Measurements from ENCODE around the gene EHMT1.
"Not testable (repeated sequence)": the region's sequence is repeated elsewhere in the genome, so short reads cannot be mapped to it uniquely, and the experiment has no call there.

Gene EHMT1

DNA sequence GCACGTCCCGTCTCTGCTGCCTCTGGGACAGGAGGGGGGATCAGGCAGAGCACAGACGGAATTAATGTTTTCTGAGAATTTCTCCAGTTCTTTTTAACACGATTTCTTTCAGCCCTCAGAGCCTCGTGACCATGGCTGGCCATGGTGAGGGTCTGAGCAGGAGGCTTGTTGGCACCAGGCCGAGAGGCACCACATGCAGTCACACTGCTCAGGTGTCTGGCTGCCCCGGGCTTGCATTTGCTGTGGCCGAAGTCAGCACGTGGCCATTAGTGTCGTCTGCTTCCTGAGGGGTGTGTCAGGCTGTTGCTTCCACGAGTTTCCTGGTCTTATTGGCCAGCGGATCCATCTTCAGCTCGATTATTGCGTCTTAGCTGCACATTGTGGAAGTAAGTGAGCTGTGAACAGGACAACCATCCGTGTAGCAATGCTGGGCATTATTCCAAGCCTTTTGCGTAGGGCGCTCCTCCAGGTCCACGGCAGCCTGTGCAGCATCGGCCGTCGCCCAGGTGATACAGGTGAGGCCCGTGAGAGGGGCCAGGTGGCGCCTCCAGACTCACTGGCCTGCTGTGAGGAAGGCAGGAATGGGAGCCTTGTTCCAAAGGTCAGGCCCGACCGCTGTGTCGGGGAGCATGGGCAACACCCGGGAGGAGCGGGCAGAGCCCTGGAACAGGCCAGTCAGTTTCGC is 144.6 kb downstream of the EHMT1 start:
- DNase-seq = no peak

GRCh38 chr9:137764171-137764671 is 145.4 kb downstream of the EHMT1 start:
- DNase-seq = no peak

- DNase-seq = no peak
These were observed 146.2 kb downstream of the EHMT1 start for GRCh38 chr9:137764981-137765380.

DNA sequence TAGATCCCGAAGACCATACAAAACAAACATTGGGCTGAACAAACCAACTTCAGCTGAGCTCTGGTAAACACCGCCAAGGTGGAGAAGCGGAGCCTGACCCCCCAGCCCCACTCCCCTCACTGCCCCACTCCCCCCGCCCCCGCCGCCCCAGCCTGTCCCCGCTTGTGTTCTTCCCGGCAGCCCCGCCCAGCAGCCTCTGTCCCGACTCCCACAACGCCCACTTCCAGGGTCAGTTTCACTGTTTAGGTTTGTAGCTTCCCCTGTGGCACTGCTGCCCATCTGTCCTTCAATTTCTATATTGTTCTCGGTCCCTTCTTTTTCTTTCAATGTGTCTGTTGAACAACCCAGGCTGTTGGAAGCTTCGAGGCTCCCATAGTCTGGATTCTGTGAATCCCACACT is 146.7 kb downstream of the EHMT1 start:
- DNase-seq = no peak

DNA sequence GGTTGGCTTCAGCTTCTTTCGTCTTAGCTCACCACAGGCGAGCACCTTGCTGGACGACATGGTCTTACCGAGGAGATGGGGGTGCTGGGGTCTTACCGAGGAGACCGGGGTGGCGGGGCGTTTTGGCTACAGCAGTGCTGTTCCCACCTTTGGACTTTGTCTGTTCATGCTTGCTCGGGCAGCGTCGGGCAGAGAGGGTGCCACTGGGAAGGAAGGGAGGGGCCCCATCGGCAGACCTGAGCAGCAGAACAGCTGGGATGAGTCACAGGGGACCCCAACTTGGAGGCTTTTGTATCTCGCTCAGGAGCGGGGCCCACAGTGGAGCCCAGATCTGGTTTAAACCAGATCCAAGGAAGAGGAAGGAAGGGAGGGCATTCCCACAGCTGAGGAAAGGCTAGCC is 152.8 kb downstream of the EHMT1 start:
- no peak for DNase-seq

DNA sequence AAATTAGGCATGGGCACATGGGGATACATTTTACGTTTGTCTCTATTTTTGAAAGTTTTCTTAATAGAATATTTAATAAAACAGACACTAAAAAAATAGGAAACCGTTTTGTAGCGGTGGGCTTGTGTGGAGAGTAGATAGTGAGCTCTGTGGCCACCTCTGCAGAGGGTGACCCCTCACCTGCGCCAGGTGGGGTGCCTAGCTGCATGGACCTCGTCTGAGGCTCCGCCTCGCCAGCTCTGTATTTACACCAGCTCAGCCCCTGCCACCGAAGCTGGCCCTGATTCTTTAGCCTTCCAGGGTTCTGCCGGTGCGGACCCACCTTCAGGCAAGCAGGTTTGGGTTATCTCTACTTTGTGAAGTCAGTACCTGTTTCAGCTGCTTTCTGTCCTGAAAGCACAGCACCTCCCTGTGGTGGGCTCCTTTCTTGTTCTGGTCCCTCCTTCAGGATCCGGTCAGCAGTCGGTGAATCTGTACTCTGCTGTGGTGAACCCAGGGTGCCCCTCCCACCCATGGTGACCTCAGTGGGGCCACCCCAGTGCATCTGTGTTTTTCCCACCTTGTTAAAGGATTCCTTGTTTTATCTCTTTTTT is 153.6 kb downstream of the EHMT1 start:
- no peak for DNase-seq

GRCh38 chr9:137774775-137775386 is 156.1 kb downstream of the EHMT1 start:
- DNase-seq = no peak

DNA sequence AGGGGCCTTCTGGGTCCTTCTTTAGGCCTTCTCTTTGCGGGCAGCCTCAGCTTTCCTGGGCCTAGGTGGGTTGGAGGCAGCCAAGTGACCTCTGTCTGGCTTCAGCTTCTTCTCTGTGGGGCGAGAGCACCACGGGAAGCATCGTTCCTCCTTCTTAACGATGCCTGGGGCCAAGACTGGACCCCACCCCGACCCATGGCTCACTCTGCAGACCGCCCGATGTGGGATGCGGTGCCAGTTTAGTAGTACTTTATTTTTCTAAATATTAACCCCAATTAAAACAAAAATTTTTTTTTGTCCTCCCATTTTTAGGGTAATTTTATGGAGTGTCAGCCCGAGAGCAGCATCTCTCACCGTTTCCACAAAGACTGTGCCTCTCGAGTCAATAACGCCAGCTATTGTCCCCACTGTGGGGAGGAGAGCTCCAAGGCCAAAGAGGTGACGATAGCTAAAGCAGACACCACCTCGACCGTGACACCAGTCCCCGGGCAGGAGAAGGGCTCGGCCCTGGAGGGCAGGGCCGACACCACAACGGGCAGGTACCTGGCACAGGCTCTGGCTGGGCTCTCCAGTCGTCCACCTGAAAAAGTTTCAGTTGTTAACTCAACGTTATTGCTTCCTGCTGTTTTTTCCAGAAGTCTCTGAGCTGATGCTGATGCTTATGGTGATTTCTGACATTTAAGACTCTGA is 157.6 kb downstream of the EHMT1 start:
- DNase-seq = no peak

GRCh38 chr9:137777761-137778160 is 159.0 kb downstream of the EHMT1 start:
- DNase-seq = no peak

- no peak for DNase-seq
These were observed 159.5 kb downstream of the EHMT1 start for GRCh38 chr9:137778336-137778735.

DNA sequence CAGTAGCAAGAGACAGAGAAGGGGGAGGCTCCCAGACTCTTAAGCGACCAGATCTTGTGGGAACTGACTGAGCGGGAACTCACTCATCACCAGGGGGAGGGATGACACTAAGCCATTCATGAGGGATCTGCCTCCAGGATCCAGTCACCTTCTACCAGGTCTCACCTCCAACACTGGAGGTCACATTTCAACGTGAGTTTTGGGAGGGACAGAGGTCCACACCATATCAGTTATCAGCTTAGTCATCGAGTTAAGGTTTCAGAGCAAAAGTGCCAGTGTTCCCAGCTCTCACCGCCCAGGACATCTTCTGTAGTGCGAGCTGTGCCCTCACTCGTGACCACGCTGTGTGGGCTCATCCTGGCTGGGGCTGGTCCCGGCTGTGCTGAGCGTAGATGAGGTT is 160.1 kb downstream of the EHMT1 start:
- DNase-seq = no peak

DNA sequence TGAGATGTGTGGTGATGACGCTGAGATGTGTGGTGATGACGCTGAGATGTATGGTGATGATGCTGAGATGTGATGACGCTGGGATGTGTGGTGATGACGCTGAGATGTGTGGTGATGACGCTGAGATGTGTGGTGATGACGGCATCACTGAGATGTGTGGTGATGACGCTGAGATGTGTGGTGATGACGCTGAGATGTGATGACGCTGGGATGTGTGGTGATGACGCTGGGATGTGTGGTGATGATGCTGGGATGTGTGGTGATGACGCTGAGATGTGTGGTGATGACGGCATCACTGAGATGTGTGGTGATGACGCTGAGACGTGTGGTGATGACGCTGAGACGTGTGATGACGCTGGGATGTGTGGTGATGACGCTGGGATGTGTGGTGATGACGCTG is 161.2 kb downstream of the EHMT1 start:
- DNase-seq = not testable (repeated sequence)

DNA sequence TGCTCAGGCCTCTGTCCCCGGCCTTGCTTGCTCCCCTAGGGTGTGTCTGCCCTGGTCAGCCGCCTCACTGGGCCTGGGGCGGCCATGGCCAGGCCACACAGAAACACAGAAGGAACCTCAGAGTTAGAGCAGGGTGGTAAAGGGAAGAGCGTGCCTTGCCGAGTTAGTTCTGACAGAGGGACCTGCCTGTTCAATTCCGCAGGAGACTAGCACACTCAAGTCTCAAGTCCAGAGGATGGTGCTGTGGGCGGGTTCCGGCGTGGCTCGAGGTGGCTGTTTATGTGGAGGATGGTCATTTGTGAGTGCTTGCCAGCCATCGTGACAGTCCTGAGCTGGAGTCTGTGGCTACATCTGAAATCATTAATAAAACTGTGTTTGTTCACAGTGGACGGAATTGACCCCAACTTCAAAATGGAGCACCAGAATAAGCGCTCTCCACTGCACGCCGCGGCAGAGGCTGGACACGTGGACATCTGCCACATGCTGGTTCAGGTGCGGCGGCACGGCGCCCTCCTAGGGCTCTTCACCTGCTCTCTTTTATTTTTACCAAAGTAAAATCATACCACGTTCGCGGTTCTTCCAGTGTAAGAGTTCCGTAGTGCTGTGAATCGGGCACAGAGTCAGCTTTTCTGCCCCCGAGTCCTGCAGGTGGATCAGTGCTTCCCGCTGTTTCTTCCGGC is 163.2 kb downstream of the EHMT1 start:
- DNase-seq = no peak

DNA sequence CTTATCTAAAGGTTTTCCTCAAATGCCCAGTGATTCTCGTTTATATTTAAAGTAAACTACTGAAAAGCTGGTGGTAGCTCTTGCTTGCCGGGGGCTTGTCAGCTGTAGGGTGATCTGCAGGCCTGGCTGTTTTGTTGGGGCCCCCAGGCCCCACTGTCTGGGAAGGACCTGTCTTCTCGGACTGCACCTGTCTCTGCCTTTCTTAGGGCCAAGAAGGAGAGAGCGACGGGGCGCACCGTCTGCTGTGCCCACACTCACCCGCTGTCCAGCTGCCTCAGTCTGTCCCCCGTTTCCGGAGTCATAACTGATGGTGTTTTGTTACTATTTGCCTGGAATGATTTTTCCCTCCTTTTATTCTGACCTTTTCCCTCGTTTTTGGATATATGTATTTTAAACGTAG is 164.7 kb downstream of the EHMT1 start:
- DNase-seq = no peak

DNA sequence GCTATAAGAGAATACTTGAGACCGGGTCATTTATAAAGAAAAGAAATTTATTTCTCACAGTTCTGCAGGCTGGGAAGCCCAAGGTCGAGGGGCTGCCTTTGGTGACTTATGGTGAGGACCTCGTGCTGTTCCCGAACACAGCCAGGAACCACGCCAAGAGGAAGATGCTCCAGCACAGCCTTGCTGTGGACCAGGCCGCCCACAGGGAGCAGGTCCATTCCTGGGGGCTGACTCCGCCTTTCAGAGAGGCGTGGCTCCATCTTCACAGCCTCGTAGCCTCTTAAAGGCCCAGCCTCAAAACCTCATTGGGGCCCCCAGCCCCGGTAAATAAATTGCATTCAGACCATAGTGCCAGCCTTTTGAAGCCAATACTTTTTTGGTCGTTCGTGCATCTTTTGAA is 165.2 kb downstream of the EHMT1 start:
- DNase-seq = no peak

DNA sequence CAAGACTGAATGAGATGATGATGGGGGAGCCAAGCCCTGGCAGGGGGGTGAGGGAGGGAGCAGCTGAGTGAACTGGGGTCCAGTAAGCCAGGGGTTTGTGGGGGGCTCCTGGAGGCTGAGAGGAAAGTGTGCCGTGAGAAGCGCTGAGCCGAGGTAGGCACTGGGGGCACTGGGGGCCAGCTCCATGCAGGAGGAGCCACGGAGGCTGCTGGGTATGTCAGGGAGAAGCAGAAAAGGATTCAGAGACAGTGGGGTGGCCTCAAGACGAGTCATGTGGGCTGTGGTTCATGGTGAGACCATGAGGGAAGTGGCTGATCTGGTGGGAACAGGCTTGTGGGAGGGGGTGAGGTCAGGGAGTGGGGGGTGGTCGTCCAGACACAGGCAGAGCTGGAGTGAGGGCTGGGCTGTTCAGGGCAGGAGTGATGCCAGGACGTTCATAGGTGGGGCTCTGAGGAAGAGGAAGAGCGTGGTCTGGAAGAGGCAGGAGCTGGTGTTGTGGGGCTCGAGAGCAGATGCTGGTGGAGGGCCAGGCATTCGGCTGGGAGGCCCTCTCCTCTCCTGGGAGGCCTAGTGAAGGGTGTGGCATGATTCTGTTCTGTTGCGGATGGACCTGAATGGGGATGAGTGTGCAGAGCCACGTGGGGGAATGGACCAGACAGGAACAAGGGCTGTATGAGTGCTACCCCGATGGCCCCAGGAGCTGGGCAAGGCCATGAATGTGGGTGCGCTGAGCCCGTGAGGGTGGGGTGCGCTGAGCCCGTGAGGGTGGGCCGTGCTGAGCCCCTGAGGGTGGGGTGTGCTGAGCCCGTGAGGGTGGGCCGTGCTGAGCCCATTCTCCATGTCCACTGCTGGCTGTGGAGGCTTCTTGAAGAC is 166.1 kb downstream of the EHMT1 start:
- DNase-seq = no peak

DNA sequence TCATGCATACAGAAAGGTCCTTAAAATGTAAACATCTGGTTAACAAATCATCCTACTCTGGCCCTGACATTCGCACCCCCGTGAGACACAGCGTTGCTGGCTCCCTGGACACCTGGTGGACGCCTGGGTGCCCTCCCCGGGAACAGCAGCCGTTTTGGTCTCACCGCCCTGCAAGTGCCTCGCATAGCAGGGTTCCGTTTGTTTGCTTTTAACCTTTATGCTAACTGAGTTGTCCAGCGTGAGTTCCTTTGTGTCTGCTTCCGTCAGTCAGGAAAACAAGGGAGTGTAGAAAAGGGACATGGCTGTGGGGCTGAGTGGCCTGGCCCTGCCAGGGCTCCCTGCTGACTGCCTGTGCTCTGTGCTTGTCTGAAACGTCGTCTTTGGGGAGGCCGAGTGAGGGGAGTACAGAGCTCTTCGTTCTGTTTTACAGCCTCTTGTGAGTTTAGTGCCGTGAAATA is 166.9 kb downstream of the EHMT1 start:
- no peak for DNase-seq

DNA sequence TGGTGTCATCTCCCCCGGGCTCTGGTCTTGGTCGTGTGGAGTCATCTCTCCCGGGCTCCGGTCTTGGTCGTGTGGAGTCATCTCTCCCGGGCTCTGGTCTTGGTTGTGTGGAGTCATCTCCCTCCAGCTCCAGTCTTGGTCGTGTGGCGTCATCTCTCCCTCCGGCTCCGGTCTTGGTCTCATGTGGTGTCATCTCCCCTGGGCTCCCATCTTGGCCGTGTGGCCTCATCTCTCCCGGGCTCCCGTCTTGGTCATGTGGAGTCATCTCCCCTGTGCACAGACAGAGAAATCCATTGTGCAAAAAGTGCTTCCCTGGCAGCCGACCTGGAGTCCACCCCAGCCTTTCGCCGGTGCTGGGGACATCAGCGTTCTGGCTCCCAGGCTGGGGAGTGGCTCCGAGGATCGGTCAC is 167.7 kb downstream of the EHMT1 start:
- DNase-seq = no peak

GRCh38 chr9:137787381-137787780 is 168.6 kb downstream of the EHMT1 start:
- DNase-seq = no peak

DNA sequence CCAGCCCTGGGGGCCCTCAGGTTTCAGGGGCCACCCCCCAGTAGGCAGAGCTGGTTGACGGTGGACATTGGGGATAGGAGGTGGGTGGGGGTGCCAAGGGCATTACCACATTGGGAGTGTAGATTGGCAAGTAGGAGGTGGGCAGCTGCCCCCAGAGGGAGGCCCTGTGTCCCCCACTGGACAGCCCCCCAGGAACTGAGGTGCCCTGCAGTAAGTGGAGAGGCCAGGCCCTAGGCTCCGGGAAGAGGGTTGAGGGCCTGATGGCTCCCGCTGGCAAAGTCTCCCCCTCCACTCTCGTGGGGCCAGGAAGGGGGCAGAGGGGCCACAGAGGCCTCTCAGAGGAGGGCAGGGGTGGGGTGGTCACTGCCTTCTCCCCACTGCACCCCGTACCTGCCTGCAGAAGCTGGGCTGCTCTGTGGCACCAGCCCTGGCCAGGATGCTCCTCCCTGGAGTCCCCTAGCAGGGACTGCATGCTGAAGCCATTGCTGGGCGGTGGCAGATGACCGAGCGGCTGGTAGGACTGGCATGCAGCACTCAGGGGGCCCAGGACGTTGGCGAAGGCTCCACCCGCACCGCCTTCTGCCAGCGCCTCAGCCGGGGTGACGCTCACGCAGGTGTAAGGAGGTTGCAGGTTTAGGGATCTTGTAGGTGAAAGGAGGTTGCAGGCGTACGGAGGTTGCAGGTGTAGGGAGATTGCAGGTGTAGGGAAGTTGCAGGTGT is 169.1 kb downstream of the EHMT1 start:
- DNase-seq = no peak

DNA sequence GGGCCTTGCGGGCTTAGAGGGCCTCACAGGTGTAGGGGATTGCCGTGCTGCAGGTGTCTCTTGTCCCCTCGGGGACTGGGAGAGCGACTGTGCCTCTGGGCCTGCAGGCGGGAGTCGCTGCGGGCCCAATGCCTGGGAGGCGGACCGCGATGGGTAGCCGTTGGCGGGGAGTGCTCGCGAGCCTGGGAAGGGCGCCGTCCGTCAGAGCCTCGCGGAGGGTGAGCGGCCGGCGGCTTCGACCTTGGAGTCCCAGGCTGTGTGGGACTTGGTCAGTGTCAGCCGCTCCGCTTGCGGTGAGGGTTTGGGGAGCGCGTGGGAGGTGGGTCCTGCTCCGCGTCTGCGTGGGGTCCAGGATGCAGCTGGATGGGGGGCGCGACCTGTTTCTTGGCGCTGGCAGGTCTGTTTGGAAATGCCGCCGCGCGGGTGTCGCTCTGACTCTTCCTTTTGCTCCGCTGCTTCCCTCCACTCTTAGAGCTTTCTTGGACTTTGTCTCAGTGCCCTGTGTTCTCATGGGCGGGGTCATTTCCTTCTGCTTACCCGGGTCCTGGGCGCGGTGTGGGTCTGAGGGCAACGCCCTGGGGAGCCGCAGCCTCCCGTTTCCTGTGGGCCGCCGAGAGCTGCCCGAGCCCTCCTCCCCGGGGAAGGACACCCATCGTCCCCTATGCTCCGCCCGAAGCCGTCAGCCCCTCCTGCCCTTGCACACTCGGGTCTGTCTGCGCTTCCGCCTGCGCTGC is 169.9 kb downstream of the EHMT1 start:
- no peak for DNase-seq
